ENCODE data around the gene CLCF1.

CLCF1 gene

GRCh38 chr11:67395555-67396258 is 22.3 kb upstream of the CLCF1 start:
- no peak for DNase-seq

DNA sequence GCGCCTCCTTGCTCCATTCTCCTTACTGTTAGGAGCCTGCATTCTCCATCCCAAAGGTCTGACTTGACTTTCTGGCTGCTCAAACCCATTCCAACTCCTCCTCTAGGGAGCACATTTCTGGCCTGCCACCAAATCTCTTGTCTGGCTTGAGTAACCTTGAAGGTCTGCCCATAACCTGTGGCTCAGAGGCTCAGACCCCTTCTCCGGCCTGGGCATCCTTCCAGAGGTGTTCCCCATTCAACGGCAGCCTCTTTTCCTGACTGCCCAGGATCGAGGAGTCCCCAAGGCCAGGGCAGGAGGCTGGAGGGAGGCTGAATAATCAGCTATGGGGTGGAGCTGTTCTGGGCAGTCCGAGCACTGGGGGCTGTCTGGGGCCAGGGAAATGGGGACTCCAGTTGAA is 20.6 kb upstream of the CLCF1 start:
- no peak for DNase-seq

DNA sequence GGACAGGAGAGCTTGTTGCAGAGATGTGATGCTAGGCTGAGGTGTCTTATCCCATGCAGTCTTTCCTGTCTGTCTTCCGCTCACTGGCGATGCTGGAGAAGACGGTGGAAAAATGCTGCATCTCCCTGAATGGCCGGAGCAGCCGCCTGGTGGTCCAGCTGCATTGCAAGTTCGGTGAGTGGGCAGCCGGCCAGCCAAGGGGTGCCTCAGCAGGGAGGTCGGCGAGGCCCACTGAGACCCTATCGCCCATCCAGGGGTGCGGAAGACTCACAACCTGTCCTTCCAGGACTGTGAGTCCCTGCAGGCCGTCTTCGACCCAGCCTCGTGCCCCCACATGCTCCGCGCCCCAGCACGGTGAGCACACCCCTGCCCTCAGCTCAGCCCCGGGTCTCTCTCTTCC is 20.0 kb upstream of the CLCF1 start:
- no peak for DNase-seq

GRCh38 chr11:67392183-67392715 is 18.9 kb upstream of the CLCF1 start:
- DNase-seq = no peak

- peak; percentile 90 to 92 for DNase-seq
These were observed 18.1 kb upstream of the CLCF1 start, which contains the start of gene RAD9A for GRCh38 chr11:67391304-67392182. TSS of gene RAD9A (plus strand) at chr11:67391986. CDS start at chr11:67392045, 59 bp downstream.

DNA sequence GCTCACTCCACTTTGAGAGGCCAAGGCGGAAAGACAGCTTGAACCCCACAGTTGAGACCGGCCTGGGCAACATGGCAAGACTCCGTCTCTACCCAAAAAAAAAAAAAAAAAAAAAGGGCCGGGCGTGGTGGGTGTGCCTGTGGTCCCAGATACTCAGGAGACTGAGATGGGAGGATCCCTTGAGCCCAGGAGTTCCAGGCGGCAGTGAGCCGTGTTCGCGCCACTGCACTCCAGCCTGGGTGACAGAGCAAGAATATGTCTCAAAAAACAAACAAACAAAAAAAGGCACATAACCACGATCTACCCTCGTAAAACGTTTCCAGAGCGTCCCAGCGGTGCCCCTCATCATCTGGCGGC is 17.5 kb upstream of the CLCF1 start:
- no peak for DNase-seq

DNA sequence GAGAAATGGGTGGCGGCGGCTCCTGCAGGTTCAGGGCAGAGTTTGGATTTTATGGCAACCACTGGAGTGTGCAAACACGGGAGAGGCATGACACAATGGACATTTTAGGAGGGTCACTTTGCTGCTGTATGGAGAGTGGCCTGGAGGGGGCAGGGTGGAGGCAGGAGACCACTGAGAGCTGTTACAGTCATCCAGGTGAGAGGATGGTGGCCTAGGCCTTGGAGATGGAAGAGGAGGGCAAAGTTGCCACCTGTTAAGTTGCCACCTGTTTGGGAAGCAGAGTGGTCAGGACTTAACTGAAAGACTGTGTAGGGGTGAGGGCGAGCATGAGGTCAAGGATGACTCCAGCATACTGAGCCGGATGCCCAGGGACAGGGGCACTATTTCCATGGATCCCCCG is 16.1 kb upstream of the CLCF1 start:
- DNase-seq = peak; percentile 46 to 51

DNA sequence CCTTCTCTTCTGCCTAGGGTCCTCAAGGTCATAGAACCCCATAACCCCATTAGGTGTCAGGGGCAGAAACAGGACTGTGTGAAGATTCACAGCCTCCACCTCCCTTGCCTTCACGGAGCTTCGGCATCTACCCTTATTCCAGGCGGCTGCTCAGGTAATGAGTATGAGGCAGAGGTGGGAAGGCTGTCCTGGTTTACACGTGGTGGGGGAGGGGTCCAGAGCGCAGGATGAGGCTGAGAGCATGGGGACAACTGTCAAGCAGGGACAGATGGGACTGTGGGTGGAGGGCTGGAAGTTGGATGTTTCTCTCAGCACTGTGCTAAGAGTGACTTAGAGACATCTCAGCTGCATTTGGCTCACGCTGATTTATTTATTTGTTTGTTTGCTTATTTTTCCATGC is 14.1 kb upstream of the CLCF1 start:
- no peak for DNase-seq

DNA sequence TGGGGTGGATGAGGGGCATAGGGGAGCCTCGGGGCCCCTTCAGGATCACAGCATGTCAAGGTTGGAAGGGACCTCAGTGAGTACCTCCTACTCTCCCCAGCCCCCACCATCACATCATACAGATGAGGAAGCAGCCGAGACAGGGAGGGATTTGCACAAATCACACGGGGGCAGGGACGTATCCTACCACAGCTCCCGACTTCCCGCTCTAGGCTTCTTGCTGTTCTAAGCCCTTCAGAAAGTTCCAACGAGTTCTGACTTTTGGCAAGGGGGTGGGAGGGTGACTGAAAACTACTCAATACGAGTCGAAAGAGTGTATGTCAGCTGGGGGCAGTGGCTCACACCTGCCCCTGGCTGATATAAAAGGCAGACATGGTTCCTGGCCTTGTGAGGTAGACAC is 13.7 kb upstream of the CLCF1 start:
- DNase-seq = no peak

DNA sequence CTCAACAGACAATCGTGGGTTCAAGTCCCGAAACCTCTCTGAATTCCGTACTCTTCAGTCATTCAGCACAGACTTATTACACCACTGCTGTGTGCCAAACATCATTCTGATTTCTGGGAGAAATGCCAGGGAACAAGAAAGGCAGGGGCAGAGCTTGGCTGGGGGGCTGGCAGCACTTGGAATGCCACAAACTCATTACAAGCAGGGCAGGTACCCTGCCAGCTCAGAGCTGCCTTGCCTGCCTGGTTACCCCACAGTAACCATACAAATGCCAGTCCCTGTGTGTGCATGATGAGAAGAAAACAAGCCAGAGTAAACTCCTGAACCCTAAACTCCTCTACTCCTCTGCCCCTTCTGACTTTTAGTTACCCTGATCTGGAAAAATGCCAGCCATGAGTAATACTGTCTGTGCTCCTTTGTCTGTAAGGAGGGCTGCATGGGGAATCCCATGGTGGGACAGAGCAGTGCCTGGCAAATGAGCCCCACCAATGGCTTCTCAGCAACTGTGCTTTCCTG is 11.5 kb upstream of the CLCF1 start:
- DNase-seq = no peak

DNA sequence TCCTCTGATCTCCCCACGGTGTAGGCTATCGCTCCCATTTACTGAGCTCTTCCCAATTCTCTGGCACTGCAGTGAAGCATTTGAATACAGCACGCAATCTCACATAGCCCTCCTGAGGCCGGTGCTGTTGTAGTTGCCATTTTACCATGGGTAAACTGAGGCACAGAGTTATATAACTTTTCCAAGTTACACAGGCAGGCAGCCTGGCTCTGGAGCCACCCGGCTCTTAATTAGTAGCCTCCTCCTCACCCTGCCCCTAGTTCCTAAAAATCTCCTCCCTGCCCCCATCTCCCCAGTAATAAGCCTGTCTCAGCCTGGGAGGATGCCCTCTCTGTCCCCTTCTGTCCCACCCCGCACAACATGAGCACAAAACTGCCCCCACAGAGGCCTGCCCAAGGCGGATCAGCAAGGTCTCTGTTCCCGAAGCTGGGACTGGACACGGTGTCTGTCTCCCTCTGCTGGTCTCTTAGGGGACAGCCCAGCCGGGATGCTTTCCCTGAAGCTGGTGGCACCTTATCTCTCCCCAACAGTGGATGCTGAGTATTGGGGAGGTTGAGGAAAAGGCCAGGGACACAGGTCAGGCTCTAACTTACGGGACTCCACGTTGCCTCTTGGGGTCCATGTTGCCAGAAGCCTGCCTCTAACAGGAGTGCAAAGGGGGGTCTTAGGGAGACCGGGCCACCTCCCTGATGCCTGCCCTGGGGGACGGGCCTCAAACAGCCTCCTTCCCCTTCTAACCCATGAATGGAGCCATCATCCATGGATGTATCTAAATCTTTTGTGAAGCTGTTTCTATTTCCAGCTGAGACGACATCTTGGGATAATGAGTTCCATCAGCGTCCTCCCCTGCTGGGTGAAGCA is 9.1 kb upstream of the CLCF1 start:
- DNase-seq = peak; percentile 77

DNA sequence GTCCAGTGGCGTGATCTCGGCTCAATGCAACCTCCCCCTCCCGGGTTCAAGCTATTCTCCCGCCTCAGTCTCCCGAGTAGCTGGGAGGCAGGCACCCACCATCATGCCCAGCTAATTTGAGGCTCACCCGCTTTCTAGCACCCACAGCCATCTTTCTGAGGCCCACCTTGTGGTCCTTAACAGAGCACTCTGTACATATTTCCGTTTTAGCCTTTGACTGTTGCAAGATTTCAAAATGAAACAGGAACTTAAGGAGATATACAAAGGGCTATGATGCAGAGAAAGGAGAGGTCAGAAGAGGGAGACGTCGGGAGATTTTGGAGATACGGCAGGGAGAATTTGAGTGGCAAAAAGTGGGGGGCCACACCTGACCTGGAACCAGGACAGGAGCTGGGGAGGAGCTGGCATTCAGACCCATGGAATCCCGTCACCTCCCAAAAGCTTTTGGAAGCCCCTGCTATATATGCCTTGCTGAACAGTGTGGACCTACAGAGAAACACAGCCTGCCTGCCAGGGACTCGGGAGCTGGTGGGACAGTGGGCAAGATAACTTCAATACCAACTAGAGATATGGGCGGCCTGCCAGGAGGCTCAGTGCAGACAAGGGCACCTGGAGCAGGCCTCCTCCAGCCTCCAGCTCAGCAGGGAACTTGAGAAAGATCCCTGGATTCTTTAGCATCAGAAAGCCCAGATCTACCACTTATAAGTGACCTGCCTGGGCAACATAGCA is 8.0 kb upstream of the CLCF1 start:
- DNase-seq = no peak

GRCh38 chr11:67379061-67380058 is 6.0 kb upstream of the CLCF1 start:
- DNase-seq = no peak

DNA sequence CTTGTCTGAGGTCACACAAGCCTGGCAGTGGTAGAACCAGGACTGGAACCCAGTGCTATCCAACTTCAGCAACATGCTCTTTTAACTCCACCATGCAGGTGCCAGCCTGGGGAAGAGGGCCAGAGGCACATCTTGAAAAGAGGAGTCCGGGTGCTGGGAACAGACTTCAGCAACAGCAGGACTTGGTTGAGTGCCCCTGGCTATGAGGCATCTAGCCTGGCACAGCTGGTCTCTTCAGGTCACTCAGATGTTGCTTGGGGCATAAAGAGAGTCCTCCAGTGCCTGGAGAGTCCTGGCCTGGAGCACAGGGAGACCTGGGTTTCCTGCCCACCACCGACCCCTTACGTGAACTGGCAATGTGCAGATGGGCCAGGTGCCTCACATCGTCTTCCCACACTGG is 5.1 kb upstream of the CLCF1 start:
- DNase-seq = no peak

GRCh38 chr11:67376873-67377808 is 3.7 kb upstream of the CLCF1 start:
- DNase-seq = no peak

DNA sequence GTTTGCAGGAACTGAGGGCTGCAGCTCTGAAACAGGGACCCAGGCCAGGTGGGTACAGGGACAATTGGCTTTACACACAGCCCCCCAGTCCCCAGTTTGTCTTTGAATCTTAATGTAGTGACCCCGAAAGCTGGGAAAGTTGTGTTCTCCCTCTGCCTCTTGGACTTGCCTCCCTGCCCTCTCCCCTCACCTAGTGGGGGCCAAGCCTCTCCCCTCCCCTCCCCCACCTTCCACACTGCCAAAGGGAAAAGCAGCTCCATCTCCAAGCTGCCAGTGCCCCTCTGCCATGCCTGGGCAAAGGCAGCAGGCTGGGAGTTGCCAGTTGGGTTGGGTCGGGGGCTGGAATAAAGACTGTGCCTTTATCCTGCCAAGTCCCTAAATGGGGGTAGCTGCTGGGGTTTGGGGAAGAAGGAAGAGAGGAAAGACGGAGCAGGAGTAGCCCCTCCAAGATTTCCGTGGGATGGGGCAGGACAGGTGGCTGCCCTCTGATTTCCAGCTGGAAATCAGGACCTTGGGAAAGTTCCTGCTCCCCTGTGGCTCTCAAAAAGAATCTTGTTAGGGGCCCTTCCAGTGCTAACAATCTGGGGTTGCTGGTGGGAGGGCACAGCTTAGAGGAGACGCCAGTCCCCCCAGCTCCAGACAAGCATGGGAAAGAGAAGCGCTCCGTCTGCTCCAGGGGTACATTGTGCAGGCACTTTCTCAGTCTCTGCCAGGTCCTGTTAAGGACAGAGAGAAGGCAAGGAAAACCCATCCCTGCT is 2.8 kb upstream of the CLCF1 start:
- DNase-seq = no peak

GRCh38 chr11:67375320-67376055 is 2.1 kb upstream of the CLCF1 start:
- DNase-seq = no peak
